SU-DHL-6 (cell line): ENCODE results near the gene BMPR1B.

ENCODE experiments used
- CTCF ChIP-seq: fragments of 200-600 bp; sonication (generic); IDR thresholded peaks from one replicate; pipeline ENCODE4 v1.5.1; 2017; ENCODE audit warnings: antibody characterized with exemption, mild to moderate bottlenecking, low read length, moderate library complexity; ENCODE audit not compliant: insufficient read depth, poor library complexity, severe bottlenecking
- EZH2phosphoT487 ChIP-seq: fragments of 200-600 bp; sonication (generic), shearing (Covaris generic); conservative IDR thresholded peaks from 2 replicates; pipeline ENCODE4 v1.6.1; 2018; ENCODE audit warnings: mild to moderate bottlenecking, antibody characterized with exemption, low read length, moderate library complexity, mixed read lengths

- TF ChIP-seq CTCF = no peak
- TF ChIP-seq EZH2phosphoT487 = no peak
Measured at GRCh38 chr4:94741304-94741703, 16.5 kb upstream of the BMPR1B start.
